Measurements from ENCODE around the gene PCCA.

GRCh38 chr13:100508455-100508854, 419.6 kb downstream of the PCCA start:
- TF ChIP-seq CTCF (IDR thresholded peaks at IDR 0.05; ENCODE audit: borderline replicate concordance, extremely low read depth, low read length, poor library complexity, severe bottlenecking) = no peak
- TF ChIP-seq EZH2 (IDR thresholded peaks at IDR 0.05; ENCODE audit: borderline replicate concordance, low read depth, low read length, severe bottlenecking) = no peak

Measured in DND-41 (cell line).